Hematopoietic multipotent progenitor cell treated with erythropoietin and hydrocortisone succinate and interleukin-3 and kit ligand, for 17 days (in vitro differentiated cells): ENCODE measurements around the gene MLLT3.
A peak's percentile ranks its signal among the peaks of the same experiment; 100 is the strongest.

Experiments used
- DNase-seq: peaks from one replicate; pipeline ENCODE4 v3.0.0-alpha.2; 2015; ENCODE audit warnings: low spot score

MLLT3 gene

GRCh38 chr9:20380546-20380945, 241.8 kb downstream of the MLLT3 start:
- no peak for DNase-seq

DNA sequence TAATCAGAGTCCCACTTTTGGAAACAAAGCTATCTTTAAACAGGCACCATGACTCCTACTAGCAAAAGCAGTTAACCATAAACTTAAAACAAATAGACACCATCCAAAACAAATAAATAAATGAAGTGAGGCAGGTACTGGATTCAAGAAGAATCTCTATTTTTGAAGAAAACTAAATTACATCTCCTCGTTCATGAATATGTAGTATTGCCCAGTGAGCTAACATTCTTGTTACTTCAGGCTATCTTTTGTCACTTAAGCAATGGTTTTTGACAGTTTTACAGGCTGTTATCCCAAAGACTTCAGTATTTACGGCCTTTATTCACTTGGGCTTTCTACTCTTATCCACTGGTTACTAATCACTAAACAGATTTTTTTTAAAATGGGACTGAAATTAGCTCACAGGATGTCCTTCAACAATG, 242.5 kb downstream of the MLLT3 start:
- peak; percentile 53 for DNase-seq

DNA sequence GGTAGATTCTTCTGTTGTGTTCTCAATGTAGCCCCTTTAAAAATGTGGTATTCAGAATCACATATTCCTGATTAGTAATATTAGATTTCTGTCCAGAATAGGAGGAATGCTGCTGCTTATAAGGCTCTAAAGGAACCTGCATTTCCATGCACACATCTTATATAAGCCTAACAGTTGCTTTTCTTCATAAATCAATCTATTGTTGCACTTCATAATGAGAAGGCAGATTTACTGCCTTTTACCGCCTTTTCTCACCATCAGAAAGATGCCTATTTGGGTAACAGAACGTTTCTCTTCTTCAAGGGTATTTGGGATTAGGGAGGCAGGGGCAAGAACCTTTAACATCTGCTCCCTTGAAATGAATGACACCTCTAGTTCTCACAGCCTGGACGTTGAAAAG, 243.4 kb downstream of the MLLT3 start:
- peak; percentile 44 for DNase-seq

- peak; percentile 57 for DNase-seq
These were observed 244.5 kb downstream of the MLLT3 start for GRCh38 chr9:20377790-20378189.

DNA sequence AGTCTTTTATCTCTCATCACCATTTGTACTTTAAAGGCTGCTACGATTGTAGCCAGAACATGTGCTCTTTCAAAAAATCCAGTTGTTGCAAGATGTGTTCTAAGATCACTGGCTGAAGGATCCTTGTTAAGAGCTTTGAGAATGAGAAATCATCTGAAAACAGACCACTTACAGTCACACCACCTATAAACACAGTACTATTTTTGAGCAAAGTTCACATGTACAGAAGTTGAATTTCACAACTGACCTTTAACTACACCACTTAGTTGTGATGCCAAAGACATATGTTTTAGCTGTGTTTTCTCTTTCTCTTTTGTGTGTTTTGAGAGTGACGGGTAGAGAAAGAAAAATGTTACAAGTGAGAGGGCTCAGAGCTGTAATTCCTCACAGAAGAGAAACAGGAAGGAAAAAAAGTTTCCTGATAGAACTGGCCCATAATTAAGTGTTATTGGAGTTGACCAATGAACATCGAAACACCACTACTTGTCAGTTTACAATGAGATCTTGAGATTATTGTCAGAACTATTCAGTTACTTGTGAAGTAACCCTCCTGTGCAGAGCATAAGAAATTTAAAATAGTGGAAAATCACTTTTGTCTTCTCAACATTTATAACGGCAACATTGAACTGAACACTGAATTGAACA, 245.4 kb downstream of the MLLT3 start:
- peak; percentile 46 for DNase-seq

DNA sequence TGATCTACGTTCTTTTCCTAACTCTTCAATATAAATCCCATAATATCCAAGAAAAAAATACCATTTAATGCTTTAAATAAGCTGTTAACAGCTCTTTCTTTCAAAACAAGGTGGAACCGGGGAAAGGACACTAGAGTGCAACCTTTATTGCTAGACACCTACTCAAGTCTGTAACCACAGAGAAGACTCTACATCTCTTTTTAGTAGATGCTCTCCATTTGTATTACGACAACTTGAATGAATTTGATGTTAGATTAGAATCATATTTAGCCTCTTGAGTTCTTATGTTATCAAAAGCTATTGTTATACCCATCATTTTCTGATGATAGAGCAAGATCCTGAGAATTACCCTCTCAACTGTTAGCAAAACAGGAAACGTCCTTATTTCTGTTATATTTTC, 246.3 kb downstream of the MLLT3 start:
- no peak for DNase-seq

DNA sequence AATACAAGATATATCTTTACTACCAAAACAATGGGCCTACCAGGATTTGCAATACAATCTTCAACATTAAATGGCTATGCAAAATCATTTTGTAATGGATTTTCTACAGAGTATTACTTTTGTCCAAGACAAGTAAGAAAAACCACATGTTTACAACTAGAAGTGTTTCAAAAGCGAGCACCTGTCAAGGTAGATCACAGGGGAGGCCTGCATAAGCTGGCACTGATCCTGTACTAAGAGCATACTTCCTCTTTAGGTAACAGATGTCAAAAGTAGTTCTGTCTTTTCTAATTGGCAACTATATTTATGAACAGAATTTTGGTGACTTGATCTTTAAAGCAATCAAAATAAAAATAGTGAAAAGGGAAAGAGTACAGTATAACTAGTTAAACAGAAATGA, 249.0 kb downstream of the MLLT3 start:
- no peak for DNase-seq

GRCh38 chr9:20369391-20369790, 252.9 kb downstream of the MLLT3 start:
- DNase-seq: no peak

DNA sequence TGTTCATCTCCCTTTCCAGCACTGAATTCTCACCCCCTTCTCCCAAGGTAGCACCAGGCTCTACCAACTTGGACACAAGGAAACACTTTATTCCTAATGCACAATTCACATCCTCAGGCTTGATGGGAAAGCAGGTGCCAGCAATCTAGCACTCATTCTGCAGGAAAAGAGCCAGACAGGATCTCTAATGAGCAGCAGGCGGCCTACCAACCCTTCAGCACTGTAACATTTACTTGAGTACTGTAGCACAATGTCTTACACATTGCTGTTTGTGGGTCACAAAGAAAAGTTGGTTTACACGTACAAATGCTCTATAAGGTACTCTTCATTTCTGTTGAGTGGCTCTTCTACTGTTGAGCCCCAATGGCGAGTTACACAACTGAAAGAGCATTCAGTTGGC, 254.4 kb downstream of the MLLT3 start:
- DNase-seq: no peak

DNA sequence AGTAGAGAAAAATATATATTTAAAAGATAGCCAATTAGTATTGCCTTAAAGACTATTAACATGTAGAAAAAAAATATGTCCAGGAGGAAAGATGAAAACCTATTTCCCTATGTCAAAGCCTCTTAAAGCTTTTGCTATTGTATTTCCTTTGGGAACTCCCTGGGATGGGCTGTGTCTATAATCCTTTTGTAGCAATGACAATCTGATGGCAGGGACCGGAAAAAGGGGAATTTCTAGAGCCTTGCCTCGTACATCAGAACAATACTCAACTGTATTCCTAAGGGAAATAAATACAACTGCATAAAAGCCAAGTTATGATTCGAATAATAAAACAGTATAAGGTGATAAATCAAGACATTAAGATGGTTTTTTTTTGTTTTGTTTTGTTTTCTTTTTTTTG, 257.3 kb downstream of the MLLT3 start:
- DNase-seq: no peak

- DNase-seq: no peak
These were observed 259.1 kb downstream of the MLLT3 start for GRCh38 chr9:20363233-20363632.

DNA sequence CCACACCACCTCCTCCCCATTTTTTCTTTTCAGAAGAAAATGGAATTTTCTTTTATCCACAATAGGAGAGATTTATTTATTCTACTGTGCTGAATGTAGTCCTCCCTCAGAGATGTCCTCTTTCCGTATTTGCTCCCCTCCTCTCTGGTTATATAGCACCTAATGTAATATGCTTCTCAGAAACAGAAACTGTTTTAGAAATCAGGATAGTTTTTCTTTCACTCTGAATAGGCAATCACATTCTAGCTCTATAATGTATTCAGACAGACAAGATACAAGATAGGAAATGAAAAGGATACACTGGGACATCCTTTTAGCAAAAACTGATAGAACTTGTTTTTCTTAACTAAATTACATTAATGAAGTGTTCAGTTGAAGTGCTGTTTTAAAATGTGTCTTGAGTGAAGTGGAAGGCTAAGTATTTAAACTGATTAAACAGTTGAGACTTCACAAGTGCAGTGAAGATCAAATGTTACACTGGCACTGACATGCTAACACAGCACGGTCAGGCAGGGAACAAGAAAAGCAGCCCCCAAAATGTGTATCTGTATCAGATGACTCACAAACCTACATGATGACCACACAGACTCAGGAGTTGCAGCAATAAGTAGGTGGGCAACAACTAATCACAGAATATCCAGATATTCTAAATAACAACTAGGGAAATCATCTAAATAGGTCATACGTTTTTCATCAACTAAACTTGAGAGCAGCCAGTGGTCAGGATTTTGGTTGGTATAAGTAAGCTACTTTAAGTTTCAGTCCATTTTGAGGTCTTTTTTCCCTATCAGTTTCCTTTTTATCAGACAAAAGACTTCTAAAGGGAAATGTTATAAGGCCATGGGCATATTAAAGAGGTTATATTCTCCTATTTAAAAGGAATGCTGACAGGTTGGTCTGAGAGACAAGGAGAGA, 260.4 kb downstream of the MLLT3 start:
- no peak for DNase-seq

GRCh38 chr9:20361229-20361628, 261.1 kb downstream of the MLLT3 start:
- DNase-seq: no peak

GRCh38 chr9:20358207-20358606, 264.1 kb downstream of the MLLT3 start:
- DNase-seq: peak; percentile 30

- no peak for DNase-seq
These were observed 265.3 kb downstream of the MLLT3 start for GRCh38 chr9:20357037-20357432.

- peak; percentile 76 for DNase-seq
These were observed 265.8 kb downstream of the MLLT3 start for GRCh38 chr9:20356403-20357036.

- DNase-seq: peak; percentile 74
These were observed 267.3 kb downstream of the MLLT3 start for GRCh38 chr9:20355022-20355421.

GRCh38 chr9:20353931-20354652, 268.2 kb downstream of the MLLT3 start:
- no peak for DNase-seq

GRCh38 chr9:20353524-20353923, 268.8 kb downstream of the MLLT3 start:
- peak; percentile 36 for DNase-seq

- DNase-seq: peak; percentile 20
These were observed 269.7 kb downstream of the MLLT3 start for GRCh38 chr9:20352591-20352990.

DNA sequence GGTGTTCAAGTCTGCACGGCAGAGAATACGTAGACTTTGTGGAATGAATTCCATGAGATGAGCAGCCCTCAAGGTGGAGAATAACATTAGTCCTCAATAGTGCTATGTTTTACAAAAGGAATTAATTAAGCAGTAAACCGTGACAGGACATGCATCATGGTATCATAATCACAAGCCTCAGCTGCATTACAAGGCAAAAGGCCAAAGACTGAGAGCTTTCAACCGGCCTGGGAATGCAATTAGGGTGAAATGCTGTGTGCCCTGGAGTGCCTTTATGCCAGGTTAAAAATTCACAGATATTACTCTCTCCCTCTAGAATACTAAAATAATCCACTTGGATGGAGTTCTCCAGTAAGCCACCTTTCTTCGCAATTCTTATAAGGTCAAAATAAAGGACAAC, 270.6 kb downstream of the MLLT3 start:
- DNase-seq: no peak

DNA sequence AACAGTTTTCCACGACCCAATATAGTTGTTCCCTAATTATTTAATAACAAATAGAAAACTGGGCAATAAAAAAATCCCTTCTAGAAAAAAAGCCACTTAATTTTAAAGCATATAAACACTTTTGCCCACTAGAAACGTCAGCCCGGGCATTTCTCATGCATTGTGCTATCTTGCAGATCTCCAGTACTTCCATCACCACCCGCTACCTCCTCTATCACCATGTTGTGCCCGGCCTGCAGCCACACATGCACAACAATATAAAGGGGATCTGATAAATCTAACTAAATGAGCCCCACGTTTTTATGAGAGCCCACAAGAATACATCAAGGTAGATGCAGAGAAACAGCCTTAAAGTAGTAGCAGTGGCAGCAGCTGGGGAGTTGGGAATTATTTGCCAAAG, 272.7 kb downstream of the MLLT3 start:
- no peak for DNase-seq
